Upper lobe of right lung (tissue), 1 donor: ENCODE measurements around the gene GOLGA2. TPM values are rescaled to one million over a fixed set of nuclear protein-coding genes. Genes with fewer than 3 reads are reported as not detected.

Source experiments
- ATAC-seq: fragments of 200-7000 bp; cut with Tn5 transposase; one replicate; pipeline ENCODE4 v1.9.1; 2020; ENCODE audit warnings: mild to moderate bottlenecking, moderate library complexity
- DNase-seq: peaks from one replicate; pipeline ENCODE4 v3.0.0-alpha.2; 2020
- H3K27ac ChIP-seq: fragments of 200-600 bp; one replicate; pipeline ENCODE4 v1.8.0; 2022
- H3K27me3 ChIP-seq: fragments of 200-600 bp; one replicate; pipeline ENCODE4 v1.8.0; 2022; ENCODE audit warnings: mild to moderate bottlenecking
- H3K36me3 ChIP-seq: fragments of 200-600 bp; one replicate; pipeline ENCODE4 v1.8.0; 2022
- H3K4me1 ChIP-seq: fragments of 200-600 bp; one replicate; pipeline ENCODE4 v1.8.0; 2022
- H3K4me3 ChIP-seq: fragments of 200-600 bp; one replicate; pipeline ENCODE4 v1.8.0; 2022; ENCODE audit warnings: mild to moderate bottlenecking
- H3K9me3 ChIP-seq: fragments of 200-600 bp; one replicate; pipeline ENCODE4 v1.8.0; 2022
- CTCF ChIP-seq: fragments of 200-600 bp; IDR thresholded peaks from one replicate; pipeline ENCODE4 v1.8.0; 2022; ENCODE audit warnings: antibody characterized with exemption
- intact Hi-C: fragments of 100-400 bp; cut with DNase I; formaldehyde crosslinking; loops from one replicate; pipeline ENCODE4 v1.11.0; 2022
- total RNA-seq: library from RNA; stranded (reverse); fragmentation: NEBNext Ultra II Directional; extraction: Animal tissue kit (Norgen Biotek cat#: 25700); gene quantifications from one replicate; pipeline ENCODE4 v1.2.1, GENCODE V29; 2021
- donor health status: DM: no; HTN: yes; CAD: no; lungs with severe emphysema.

Gene GOLGA2
- total RNA-seq, 1 donor from 2014 or later, result 88.7 TPM

GRCh38 chr9:128222880-128223670 lies 52.7 kb downstream of the GOLGA2 start:
- H3K36me3 ChIP-seq, result no peaks in the 10 kb centered on the region
- no peak for TF ChIP-seq CTCF
- H3K4me1 ChIP-seq, result peaks cover 10% of the 10 kb centered on the region
- no peak for ATAC-seq
- H3K9me3 ChIP-seq, result no peaks in the 10 kb centered on the region
- H3K4me3 ChIP-seq, result no peak overlapping the region
- no peaks in the 10 kb centered on the region for H3K27me3 ChIP-seq
- DNase-seq, result peak; percentile 57
- intact Hi-C loops, result no loop called here
- H3K27ac ChIP-seq, result no peak overlapping the region

- peaks cover 13% of the 10 kb centered on the region for H3K4me1 ChIP-seq
- H3K36me3 ChIP-seq, result no peaks in the 10 kb centered on the region
- no peak overlapping the region for H3K4me3 ChIP-seq
- H3K27me3 ChIP-seq, result no peaks in the 10 kb centered on the region
- H3K27ac ChIP-seq, result no peak overlapping the region
- intact Hi-C loops, result no loop called here
- DNase-seq (peak; percentile 55), ATAC-seq (no peak)
- no peak for TF ChIP-seq CTCF
- H3K9me3 ChIP-seq, result no peaks in the 10 kb centered on the region
Observed at GRCh38 chr9:128222026-128222425, 53.8 kb downstream of the GOLGA2 start.

- peak; percentile 61 for DNase-seq
- Histone ChIP-seq H3K27me3 (no peaks in the 10 kb centered on the region), H3K4me3 (no peak overlapping the region), H3K4me1 (peaks cover 13% of the 10 kb centered on the region), H3K27ac (no peak overlapping the region), H3K9me3 (no peaks in the 10 kb centered on the region), H3K36me3 (no peaks in the 10 kb centered on the region)
- TF ChIP-seq CTCF, result no peak
- intact Hi-C loops, result no loop called here
- ATAC-seq, result no peak
Observed at GRCh38 chr9:128219831-128220230, 56.0 kb downstream of the GOLGA2 start.

- Histone ChIP-seq H3K36me3 (no peaks in the 10 kb centered on the region), H3K4me1 (peaks cover 13% of the 10 kb centered on the region), H3K27me3 (no peaks in the 10 kb centered on the region), H3K27ac (no peak overlapping the region), H3K9me3 (no peaks in the 10 kb centered on the region), H3K4me3 (peak overlapping the region; percentile 44)
- TF ChIP-seq CTCF, result no peak
- intact Hi-C loops, result no loop called here
- DNase-seq (peak; percentile 98), ATAC-seq (peak; percentile 97)
Observed at GRCh38 chr9:128218518-128219389, 57.1 kb downstream of the GOLGA2 start.

GRCh38 chr9:128218172-128218517 lies 57.7 kb downstream of the GOLGA2 start:
- Histone ChIP-seq H3K9me3 (no peaks in the 10 kb centered on the region), H3K36me3 (no peaks in the 10 kb centered on the region), H3K4me3 (peak overlapping the region; percentile 44), H3K27ac (no peak overlapping the region), H3K27me3 (no peaks in the 10 kb centered on the region), H3K4me1 (peaks cover 13% of the 10 kb centered on the region)
- intact Hi-C loops, result no loop called here
- no peak for TF ChIP-seq CTCF
- no peak for ATAC-seq
- DNase-seq, result peak; percentile 63
